ENCODE results near the gene GRAMD1A. TPM values are rescaled to one million over a fixed set of nuclear protein-coding genes. Genes with fewer than 3 reads are reported as not detected.

GRAMD1A gene
- total RNA-seq, 1 experiment from 2014 or later, result 125 TPM

DNA sequence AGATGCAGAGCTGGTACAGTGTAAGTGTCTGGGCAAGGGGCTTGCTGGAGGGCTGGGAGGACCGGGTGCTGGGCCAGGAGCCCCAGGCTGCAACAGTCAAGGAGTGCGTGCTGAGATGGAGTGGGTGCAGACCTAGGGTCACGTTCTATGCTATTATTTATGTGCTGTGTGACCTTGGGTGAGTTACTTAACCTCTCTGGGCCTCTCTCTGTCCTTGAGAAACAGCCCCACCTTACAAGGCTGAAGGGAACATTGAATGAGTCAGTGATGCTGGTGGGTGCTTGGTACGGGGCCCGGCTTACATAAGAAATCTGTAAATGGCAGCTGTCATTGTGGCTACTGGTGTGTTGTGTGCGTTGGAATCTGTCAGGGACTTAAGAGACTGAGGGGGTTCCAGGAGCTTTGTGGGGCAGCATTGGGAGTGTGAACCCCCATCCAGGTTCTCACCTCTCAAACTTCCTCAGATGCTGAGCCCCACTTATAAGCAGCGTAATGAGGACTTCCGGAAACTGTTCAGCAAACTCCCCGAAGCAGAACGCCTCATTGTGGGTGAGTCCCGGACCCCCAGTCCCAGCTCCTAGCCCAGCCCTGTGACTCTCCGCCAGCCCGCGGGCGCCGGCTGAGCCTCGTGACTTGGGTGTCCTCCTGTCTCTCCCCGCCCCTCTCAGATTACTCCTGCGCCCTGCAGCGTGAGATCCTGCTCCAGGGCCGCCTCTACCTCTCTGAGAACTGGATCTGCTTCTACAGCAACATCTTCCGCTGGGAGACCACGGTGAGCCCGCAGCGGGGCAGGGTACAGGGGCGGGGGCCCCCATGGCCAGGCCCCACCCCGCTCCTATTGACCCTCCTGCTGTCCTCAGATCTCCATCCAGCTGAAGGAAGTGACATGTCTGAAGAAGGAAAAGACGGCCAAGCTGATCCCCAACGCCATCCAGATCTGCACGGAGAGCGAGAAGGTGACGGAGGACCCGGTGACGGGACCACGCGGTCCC lies 9.6 kb downstream of the GRAMD1A start:
- peak overlapping the region in 1 of 3 experiments; percentile 64; a peak in 3 of 7 replicates for H3K27ac Mint-ChIP-seq
- no peak overlapping the region for H3K14ac ChIP-seq (ENCODE audit: insufficient read depth, low read length)
- no peak overlapping the region for H2AFZ ChIP-seq (ENCODE audit: low read length)
- H2BK20ac ChIP-seq (ENCODE audit: low read depth, low read length, poor library complexity, severe bottlenecking), result no peak overlapping the region
- H3T11ph ChIP-seq (ENCODE audit: low read length), result no peak overlapping the region
- no peak overlapping the region for H2BK12ac ChIP-seq (ENCODE audit: insufficient read length, low read depth, low read length)
- no peak overlapping the region for H4K91ac ChIP-seq (ENCODE audit: insufficient read length, low read depth, low read length)
- H3K4me3 Mint-ChIP-seq, result no peak overlapping the region
- H2AK5ac ChIP-seq (ENCODE audit: insufficient read length, low read length), result no peak overlapping the region
- DNase-seq, result no peak
- H2BK120ac ChIP-seq (ENCODE audit: low read depth, low read length, poor library complexity, severe bottlenecking), result no peak overlapping the region
- H3K23me2 ChIP-seq (ENCODE audit: insufficient read length, low read depth, low read length, poor library complexity, severe bottlenecking), result no peaks in the 10 kb centered on the region
- H4K5ac ChIP-seq (ENCODE audit: insufficient read length, low read depth, low read length), result no peak overlapping the region
- no peaks in the 10 kb centered on the region for H3K4me1 ChIP-seq (ENCODE audit: insufficient read depth, low read length)
- no peak overlapping the region for H3K27ac ChIP-seq (ENCODE audit: insufficient read length, low read depth, low read length)
- H3K9me3 Mint-ChIP-seq, result no peaks in the 10 kb centered on the region
- no peaks in the 10 kb centered on the region for H3K9me3 ChIP-seq (ENCODE audit: control insufficient read depth, low read depth, low read length)
- H3K4ac ChIP-seq (ENCODE audit: low read depth, low read length), result no peak overlapping the region
- 0 out of 4 replicates have a peak, but pooled peaks cover 0 to 6% of the 10 kb centered on the region in 2 experiments for H3K4me1 Mint-ChIP-seq
- H2BK5ac ChIP-seq (ENCODE audit: insufficient read length, low read length), result no peak overlapping the region
- no CpG with 5 or more reads among the region's 36 CpGs for WGBS (ENCODE audit: extremely low coverage, insufficient read length, low lambda C conversion rate)
- H3K4me2 ChIP-seq (ENCODE audit: insufficient read depth, insufficient read length, low read length), result no peak overlapping the region
- H3K79me1 ChIP-seq (ENCODE audit: insufficient read depth, low read depth, low read length, poor library complexity, severe bottlenecking), result peaks cover 9% of the 10 kb centered on the region
- H2BK15ac ChIP-seq (ENCODE audit: low read depth, low read length), result no peak overlapping the region
- no peaks in the 10 kb centered on the region for H3K27me3 Mint-ChIP-seq (ENCODE audit: low read depth)
- H3K18ac ChIP-seq (ENCODE audit: insufficient read length, low read depth, low read length), result no peak overlapping the region
- H3K27me3 ChIP-seq (ENCODE audit: insufficient read depth, low read length), result no peaks in the 10 kb centered on the region
- no peak overlapping the region for H3K56ac ChIP-seq (ENCODE audit: insufficient read length, low read depth, low read length)
- H3K79me2 ChIP-seq (ENCODE audit: insufficient read depth, low read length), result peaks cover 14% of the 10 kb centered on the region; the same call in 1 of the 2 replicates
- H4K8ac ChIP-seq (replicated peaks; ENCODE audit: insufficient read length, low read depth, low read length), result no peak overlapping the region
- H3K23ac ChIP-seq (ENCODE audit: insufficient read length, low read depth, low read length), result no peak overlapping the region
- no peak overlapping the region for H3K9ac ChIP-seq (ENCODE audit: extremely low read depth, insufficient read length, low read length)
- peaks cover 2% of the 10 kb centered on the region for H4K20me1 ChIP-seq (ENCODE audit: control insufficient read depth, insufficient read depth, insufficient read length)
- H3K36me3 Mint-ChIP-seq (ENCODE audit: insufficient read depth in 1 of 3, low read depth in 3 of 3), result peaks cover 65 to 85% (median 81%) of the 10 kb centered on the region in 3 experiments; a peak in 6 of 7 replicates
- TF ChIP-seq, protein P1, sequence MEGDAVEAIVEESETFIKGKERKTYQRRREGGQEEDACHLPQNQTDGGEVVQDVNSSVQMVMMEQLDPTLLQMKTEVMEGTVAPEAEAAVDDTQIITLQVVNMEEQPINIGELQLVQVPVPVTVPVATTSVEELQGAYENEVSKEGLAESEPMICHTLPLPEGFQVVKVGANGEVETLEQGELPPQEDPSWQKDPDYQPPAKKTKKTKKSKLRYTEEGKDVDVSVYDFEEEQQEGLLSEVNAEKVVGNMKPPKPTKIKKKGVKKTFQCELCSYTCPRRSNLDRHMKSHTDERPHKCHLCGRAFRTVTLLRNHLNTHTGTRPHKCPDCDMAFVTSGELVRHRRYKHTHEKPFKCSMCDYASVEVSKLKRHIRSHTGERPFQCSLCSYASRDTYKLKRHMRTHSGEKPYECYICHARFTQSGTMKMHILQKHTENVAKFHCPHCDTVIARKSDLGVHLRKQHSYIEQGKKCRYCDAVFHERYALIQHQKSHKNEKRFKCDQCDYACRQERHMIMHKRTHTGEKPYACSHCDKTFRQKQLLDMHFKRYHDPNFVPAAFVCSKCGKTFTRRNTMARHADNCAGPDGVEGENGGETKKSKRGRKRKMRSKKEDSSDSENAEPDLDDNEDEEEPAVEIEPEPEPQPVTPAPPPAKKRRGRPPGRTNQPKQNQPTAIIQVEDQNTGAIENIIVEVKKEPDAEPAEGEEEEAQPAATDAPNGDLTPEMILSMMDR (conservative IDR thresholded peaks at IDR 0.05), result no peak
